22Rv1 (cell line): Measurements from ENCODE around the gene CLSTN2.

Experiments used
- ZFX ChIP-seq: fragments of 450-650 bp; IDR thresholded peaks from 2 replicates; pipeline ENCODE4 v1.6.1; 2017; ENCODE audit warnings: antibody characterized with exemption, borderline replicate concordance
- TF ChIP-seq, protein P1 (sequence below): fragments of 450-650 bp; IDR thresholded peaks from 2 replicates; pipeline ENCODE4 v1.5.1; 2017; ENCODE audit warnings: mild to moderate bottlenecking

DNA sequence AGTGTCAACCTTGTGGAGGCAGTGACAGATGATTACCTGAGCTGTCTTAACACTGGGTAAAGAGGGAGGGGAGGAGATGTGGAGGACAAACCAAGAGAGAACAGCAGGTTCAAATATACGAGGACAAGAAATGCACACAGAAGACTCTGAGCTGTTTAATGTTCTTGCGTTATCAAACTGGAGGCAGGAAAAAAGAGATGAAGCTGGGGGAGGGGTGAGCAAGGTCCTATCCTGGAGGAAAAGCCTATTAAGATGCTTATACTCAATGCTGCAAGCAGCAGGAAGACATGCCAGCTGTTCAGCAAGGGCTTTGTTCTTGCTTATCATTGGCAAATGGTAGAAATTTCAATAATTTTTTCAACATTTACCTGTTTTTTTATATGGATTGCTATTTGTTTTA, 397.1 kb downstream of the CLSTN2 start:
- TF ChIP-seq, protein P1, sequence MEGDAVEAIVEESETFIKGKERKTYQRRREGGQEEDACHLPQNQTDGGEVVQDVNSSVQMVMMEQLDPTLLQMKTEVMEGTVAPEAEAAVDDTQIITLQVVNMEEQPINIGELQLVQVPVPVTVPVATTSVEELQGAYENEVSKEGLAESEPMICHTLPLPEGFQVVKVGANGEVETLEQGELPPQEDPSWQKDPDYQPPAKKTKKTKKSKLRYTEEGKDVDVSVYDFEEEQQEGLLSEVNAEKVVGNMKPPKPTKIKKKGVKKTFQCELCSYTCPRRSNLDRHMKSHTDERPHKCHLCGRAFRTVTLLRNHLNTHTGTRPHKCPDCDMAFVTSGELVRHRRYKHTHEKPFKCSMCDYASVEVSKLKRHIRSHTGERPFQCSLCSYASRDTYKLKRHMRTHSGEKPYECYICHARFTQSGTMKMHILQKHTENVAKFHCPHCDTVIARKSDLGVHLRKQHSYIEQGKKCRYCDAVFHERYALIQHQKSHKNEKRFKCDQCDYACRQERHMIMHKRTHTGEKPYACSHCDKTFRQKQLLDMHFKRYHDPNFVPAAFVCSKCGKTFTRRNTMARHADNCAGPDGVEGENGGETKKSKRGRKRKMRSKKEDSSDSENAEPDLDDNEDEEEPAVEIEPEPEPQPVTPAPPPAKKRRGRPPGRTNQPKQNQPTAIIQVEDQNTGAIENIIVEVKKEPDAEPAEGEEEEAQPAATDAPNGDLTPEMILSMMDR: no peak
- no peak for TF ChIP-seq ZFX
